Parathyroid adenoma (tissue), 2 donors: ENCODE measurements around the gene VRTN.
"Not testable (repeated sequence)": the region's sequence is repeated elsewhere in the genome, so short reads cannot be mapped to it uniquely, and the experiment has no call there.

ENCODE experiments used
- H2AFZ ChIP-seq: fragments of 300-600 bp; sonication (generic); one replicate; pipeline ENCODE4 v1.7.0; 2017; ENCODE audit warnings: antibody characterized with exemption, mild to moderate bottlenecking
- H3K27ac ChIP-seq: fragments of 300-600 bp; sonication (generic); one replicate; pipeline ENCODE4 v1.7.0; 2017
- H3K27me3 ChIP-seq: fragments of 300-600 bp; sonication (generic); one replicate; pipeline ENCODE4 v1.7.0; 2017; ENCODE audit warnings: low read length; ENCODE audit not compliant: control insufficient read depth, insufficient read depth
- H3K36me3 ChIP-seq: fragments of 300-600 bp; sonication (generic); one replicate; pipeline ENCODE4 v1.7.0; 2017; ENCODE audit warnings: low read length; ENCODE audit not compliant: control insufficient read depth, insufficient read depth
- H3K4me1 ChIP-seq: fragments of 300-600 bp; sonication (generic); one replicate; pipeline ENCODE4 v1.7.0; 2017; ENCODE audit warnings: control low read depth
- H3K4me2 ChIP-seq: fragments of 300-600 bp; sonication (generic); one replicate; pipeline ENCODE4 v1.7.0; 2017; ENCODE audit warnings: low read length
- H3K4me3 ChIP-seq: fragments of 300-600 bp; sonication (generic); one replicate; pipeline ENCODE4 v1.7.0; 2017; ENCODE audit warnings: low read depth, low read length
- H3K79me2 ChIP-seq: fragments of 300-600 bp; sonication (generic); one replicate; pipeline ENCODE4 v1.7.0; 2017; ENCODE audit warnings: control low read depth
- H3K9ac ChIP-seq: fragments of 300-600 bp; sonication (generic); one replicate; pipeline ENCODE4 v1.7.0; 2017; ENCODE audit warnings: mild to moderate bottlenecking
- H3K9me3 ChIP-seq: fragments of 300-600 bp; sonication (generic); one replicate; pipeline ENCODE4 v1.7.0; 2017; ENCODE audit warnings: low read length; ENCODE audit not compliant: control insufficient read depth
- CTCF ChIP-seq: fragments of 300-600 bp; sonication (generic); IDR thresholded peaks from one replicate; pipeline ENCODE4 v1.7.0; 2017; ENCODE audit warnings: antibody characterized with exemption, mild to moderate bottlenecking
- donor health status: primary hyperparathyroidism.

Gene VRTN

GRCh38 chr14:74313601-74314000 lies 34.7 kb upstream of the VRTN start:
- Histone ChIP-seq H3K27me3 (no peaks in the 10 kb centered on the region), H3K27ac (no peak overlapping the region), H3K4me2 (no peak overlapping the region)

GRCh38 chr14:74314576-74314975 lies 33.7 kb upstream of the VRTN start:
- no peaks in the 10 kb centered on the region for H3K27me3 ChIP-seq
- no peaks in the 10 kb centered on the region for H3K9me3 ChIP-seq
- no peak overlapping the region for H3K4me2 ChIP-seq
- no peak overlapping the region for H3K9ac ChIP-seq
- no peaks in the 10 kb centered on the region for H3K79me2 ChIP-seq
- H3K4me3 ChIP-seq = no peak overlapping the region
- no peak for TF ChIP-seq CTCF
- H3K4me1 ChIP-seq = no peaks in the 10 kb centered on the region
- H3K36me3 ChIP-seq = no peaks in the 10 kb centered on the region
- H3K27ac ChIP-seq = no peak overlapping the region
- H2AFZ ChIP-seq = no peak overlapping the region

More at GRCh38 chr14:74313601-74314000, 34.7 kb upstream of the VRTN start:
- H3K4me3 ChIP-seq = no peak overlapping the region
- no peaks in the 10 kb centered on the region for H3K9me3 ChIP-seq
- H3K36me3 ChIP-seq = no peaks in the 10 kb centered on the region
- H3K4me1 ChIP-seq = no peaks in the 10 kb centered on the region
- TF ChIP-seq CTCF = no peak
- H3K79me2 ChIP-seq = no peaks in the 10 kb centered on the region
- no peak overlapping the region for H2AFZ ChIP-seq
- no peak overlapping the region for H3K9ac ChIP-seq

GRCh38 chr14:74324931-74325361 lies 23.3 kb upstream of the VRTN start:
- Histone ChIP-seq H3K4me2 (no peak overlapping the region), H3K27me3 (no peaks in the 10 kb centered on the region), H3K36me3 (no peaks in the 10 kb centered on the region), H3K4me1 (no peaks in the 10 kb centered on the region), H3K4me3 (no peak overlapping the region), H3K27ac (no peak overlapping the region), H3K9ac (no peak overlapping the region), H3K79me2 (no peaks in the 10 kb centered on the region), H2AFZ (no peak overlapping the region), H3K9me3 (no peaks in the 10 kb centered on the region)
- peak; percentile 55 for TF ChIP-seq CTCF

GRCh38 chr14:74325446-74325845 lies 22.8 kb upstream of the VRTN start:
- no peak overlapping the region for H3K4me2 ChIP-seq
- H3K27ac ChIP-seq = no peak overlapping the region
- H2AFZ ChIP-seq = no peak overlapping the region
- no peaks in the 10 kb centered on the region for H3K4me1 ChIP-seq
- no peak for TF ChIP-seq CTCF
- no peak overlapping the region for H3K9ac ChIP-seq
- H3K4me3 ChIP-seq = no peak overlapping the region
- H3K79me2 ChIP-seq = no peaks in the 10 kb centered on the region
- H3K36me3 ChIP-seq = no peaks in the 10 kb centered on the region
- H3K27me3 ChIP-seq = no peaks in the 10 kb centered on the region
- no peaks in the 10 kb centered on the region for H3K9me3 ChIP-seq

- no peak overlapping the region for H3K9ac ChIP-seq
Measured at GRCh38 chr14:74326369-74327152, 21.7 kb upstream of the VRTN start.

DNA sequence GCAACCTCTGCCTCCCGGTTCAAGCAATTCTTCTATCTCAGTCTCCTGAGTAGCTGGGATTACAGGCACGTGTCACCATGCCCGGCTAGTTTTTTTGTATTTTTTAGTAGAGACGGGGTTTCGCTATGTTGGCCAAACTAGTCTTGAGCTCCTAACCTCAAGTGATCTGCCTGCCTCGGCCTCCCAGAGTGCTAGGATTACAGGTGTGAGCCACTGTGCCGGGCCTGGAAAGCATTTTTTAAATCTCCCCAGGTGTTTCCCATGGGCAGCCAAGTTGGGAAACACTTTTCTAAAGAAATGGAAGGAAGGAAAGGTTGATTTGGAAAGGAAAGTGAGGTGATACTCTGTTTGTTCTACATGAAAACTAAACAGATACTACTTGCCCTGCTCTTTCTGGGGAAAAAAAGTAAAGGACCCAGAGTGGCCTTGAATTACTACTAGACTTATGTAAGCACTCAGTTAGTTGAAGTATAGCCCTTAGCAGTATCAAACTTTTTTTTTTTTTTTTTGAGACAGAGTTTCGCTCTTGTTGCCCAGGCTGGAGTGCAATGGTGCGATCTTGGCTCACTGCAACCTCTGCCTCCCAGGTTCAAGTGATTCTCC lies 18.2 kb upstream of the VRTN start:
- not testable (repeated sequence) for H3K4me3 ChIP-seq, H3K4me2 ChIP-seq, H3K36me3 ChIP-seq, H3K4me1 ChIP-seq, H2AFZ ChIP-seq, H3K27ac ChIP-seq, H3K79me2 ChIP-seq, H3K27me3 ChIP-seq, H3K9me3 ChIP-seq, H3K9ac ChIP-seq

More at GRCh38 chr14:74326369-74327152, 21.7 kb upstream of the VRTN start:
- H3K4me1 ChIP-seq = no peaks in the 10 kb centered on the region
- H3K27ac ChIP-seq = no peak overlapping the region
- H3K4me3 ChIP-seq = no peak overlapping the region
- no peak overlapping the region for H2AFZ ChIP-seq
- no peaks in the 10 kb centered on the region for H3K79me2 ChIP-seq
- H3K9me3 ChIP-seq = no peaks in the 10 kb centered on the region
- H3K36me3 ChIP-seq = no peaks in the 10 kb centered on the region
- H3K27me3 ChIP-seq = no peaks in the 10 kb centered on the region
- TF ChIP-seq CTCF = no peak
- H3K4me2 ChIP-seq = no peak overlapping the region
